Measurements from ENCODE around the gene RAB4A.

DNA sequence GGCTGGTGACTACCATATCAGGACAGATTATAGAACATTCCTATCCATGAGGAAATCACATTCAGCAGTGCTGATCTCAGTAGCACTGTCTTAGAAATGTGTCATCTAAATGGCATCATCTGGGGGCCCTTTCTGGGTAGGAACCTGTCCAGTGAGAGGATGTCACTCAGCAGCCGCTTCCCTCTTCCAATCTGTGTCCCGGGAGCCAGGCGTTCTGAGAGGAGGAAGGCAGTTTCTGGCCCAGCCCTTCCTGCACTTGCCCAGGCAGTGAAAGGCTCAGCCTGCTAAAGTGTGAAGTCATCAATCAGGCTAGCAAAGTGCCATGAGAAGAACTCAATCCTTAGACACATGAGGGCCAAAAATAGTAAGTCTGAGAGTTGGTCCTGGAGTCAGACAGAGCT is 25.6 kb downstream of the RAB4A start:
- TF ChIP-seq GATA3 (IDR thresholded peaks at IDR 0.05; ENCODE audit: low read depth, low read length), result no peak
- TF ChIP-seq GATA2 (IDR thresholded peaks at IDR 0.05; ENCODE audit: low read depth, low read length), result no peak
